Measurements from ENCODE around the gene MMS19.

DNA sequence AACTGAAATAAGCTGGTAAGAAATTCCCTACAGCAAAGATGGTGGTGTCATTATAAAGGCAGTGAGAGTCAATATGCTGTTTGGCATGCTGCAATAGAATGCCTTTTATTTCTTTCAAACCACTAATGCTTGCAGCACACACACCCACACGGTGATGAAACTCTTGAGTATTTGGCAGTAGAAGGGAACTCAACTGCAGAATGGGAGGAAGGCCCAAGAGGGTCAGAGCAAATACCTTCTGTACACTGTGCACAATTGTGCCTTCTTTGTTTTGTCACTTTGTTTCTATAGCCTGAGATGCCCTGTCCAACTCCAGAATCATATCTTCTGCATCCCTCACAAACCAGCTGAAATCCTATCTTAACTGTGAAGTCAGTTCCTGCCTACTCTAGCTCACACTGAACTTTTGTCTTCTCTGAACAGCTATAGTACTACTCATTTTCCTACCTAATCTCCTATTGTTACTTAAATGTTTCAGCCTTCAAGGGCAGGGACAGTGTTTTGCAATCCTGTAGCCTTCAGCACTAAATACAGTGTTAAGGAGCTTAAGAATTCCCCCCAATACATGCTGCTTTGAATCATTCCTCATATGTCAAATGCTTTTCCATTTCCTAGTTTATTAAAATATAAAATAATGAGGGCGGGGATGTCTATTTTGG lies 22.2 kb downstream of the MMS19 start:
- TF ChIP-seq, protein P1, sequence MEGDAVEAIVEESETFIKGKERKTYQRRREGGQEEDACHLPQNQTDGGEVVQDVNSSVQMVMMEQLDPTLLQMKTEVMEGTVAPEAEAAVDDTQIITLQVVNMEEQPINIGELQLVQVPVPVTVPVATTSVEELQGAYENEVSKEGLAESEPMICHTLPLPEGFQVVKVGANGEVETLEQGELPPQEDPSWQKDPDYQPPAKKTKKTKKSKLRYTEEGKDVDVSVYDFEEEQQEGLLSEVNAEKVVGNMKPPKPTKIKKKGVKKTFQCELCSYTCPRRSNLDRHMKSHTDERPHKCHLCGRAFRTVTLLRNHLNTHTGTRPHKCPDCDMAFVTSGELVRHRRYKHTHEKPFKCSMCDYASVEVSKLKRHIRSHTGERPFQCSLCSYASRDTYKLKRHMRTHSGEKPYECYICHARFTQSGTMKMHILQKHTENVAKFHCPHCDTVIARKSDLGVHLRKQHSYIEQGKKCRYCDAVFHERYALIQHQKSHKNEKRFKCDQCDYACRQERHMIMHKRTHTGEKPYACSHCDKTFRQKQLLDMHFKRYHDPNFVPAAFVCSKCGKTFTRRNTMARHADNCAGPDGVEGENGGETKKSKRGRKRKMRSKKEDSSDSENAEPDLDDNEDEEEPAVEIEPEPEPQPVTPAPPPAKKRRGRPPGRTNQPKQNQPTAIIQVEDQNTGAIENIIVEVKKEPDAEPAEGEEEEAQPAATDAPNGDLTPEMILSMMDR (conservative IDR thresholded peaks at IDR 0.05) = no peak
- TF ChIP-seq EZH2 (IDR thresholded peaks at IDR 0.05; ENCODE audit: low read depth) = no peak

Data from PC-9 (cell line).